HG02852 (cell line): ENCODE measurements around the gene AP3D1.
"Not testable (repeated sequence)": the region's sequence is repeated elsewhere in the genome, so short reads cannot be mapped to it uniquely, and the experiment has no call there.

Source experiments
- ATAC-seq: cut with Tn5 transposase; IDR thresholded peaks from one replicate; pipeline ENCODE4 v1.9.1; 2021; ENCODE audit warnings: mild to moderate bottlenecking, moderate library complexity; ENCODE audit not compliant: unreplicated experiment

Gene AP3D1

GRCh38 chr19:2129892-2130770, 21.2 kb downstream of the AP3D1 start:
- no peak for ATAC-seq

- no peak for ATAC-seq
Observed at GRCh38 chr19:2129486-2129885, 21.9 kb downstream of the AP3D1 start.

- ATAC-seq, result no peak
Observed at GRCh38 chr19:2129022-2129421, 22.3 kb downstream of the AP3D1 start.

GRCh38 chr19:2128252-2128651, 23.1 kb downstream of the AP3D1 start:
- not testable (repeated sequence) for ATAC-seq

- ATAC-seq, result no peak
Observed at GRCh38 chr19:2127758-2128157, 23.6 kb downstream of the AP3D1 start.

GRCh38 chr19:2126879-2127518, 24.4 kb downstream of the AP3D1 start:
- no peak for ATAC-seq

GRCh38 chr19:2123682-2124387, 27.5 kb downstream of the AP3D1 start:
- no peak for ATAC-seq

- ATAC-seq, result no peak
Observed at GRCh38 chr19:2122982-2123381, 28.4 kb downstream of the AP3D1 start.

- no peak for ATAC-seq
Observed at GRCh38 chr19:2122251-2122650, 29.1 kb downstream of the AP3D1 start.

GRCh38 chr19:2121416-2122051, 29.8 kb downstream of the AP3D1 start:
- no peak for ATAC-seq

- ATAC-seq, result no peak
Observed at GRCh38 chr19:2120821-2121220, 30.5 kb downstream of the AP3D1 start.

GRCh38 chr19:2119921-2120785, 31.2 kb downstream of the AP3D1 start:
- no peak for ATAC-seq

GRCh38 chr19:2118438-2118837, 32.9 kb downstream of the AP3D1 start:
- no peak for ATAC-seq

- no peak for ATAC-seq
Observed at GRCh38 chr19:2117215-2117960, 34.0 kb downstream of the AP3D1 start.

- ATAC-seq, result no peak
Observed at GRCh38 chr19:2116507-2116906, 34.9 kb downstream of the AP3D1 start.

GRCh38 chr19:2115911-2116426, 35.4 kb downstream of the AP3D1 start:
- no peak for ATAC-seq

GRCh38 chr19:2115324-2115723, 36.0 kb downstream of the AP3D1 start:
- no peak for ATAC-seq

GRCh38 chr19:2114821-2115220, 36.5 kb downstream of the AP3D1 start:
- ATAC-seq, result no peak

- no peak for ATAC-seq
Observed at GRCh38 chr19:2114218-2114617, 37.1 kb downstream of the AP3D1 start.
